ENCODE data around the gene CHD1L.
"Not testable (repeated sequence)": the region's sequence is repeated elsewhere in the genome, so short reads cannot be mapped to it uniquely, and the experiment has no call there.

CHD1L gene

GRCh38 chr1:147242449-147243227, at the start of gene CHD1L:
Gene CHD1L, plus strand, starts transcription at chr1:147242684. Its CDS starts 20 bp downstream, at chr1:147242704.
- peak; percentile 89 for DNase-seq

GRCh38 chr1:147197324-147197723, 45.2 kb upstream of the CHD1L start:
- not testable (repeated sequence) for DNase-seq

- no peak for DNase-seq
Observed at GRCh38 chr1:147201276-147201675, 41.2 kb upstream of the CHD1L start.

GRCh38 chr1:147201786-147202185, 40.7 kb upstream of the CHD1L start:
- no peak for DNase-seq

GRCh38 chr1:147202576-147202975, 39.9 kb upstream of the CHD1L start:
- no peak for DNase-seq

- DNase-seq = no peak
Observed at GRCh38 chr1:147204080-147204479, 38.4 kb upstream of the CHD1L start.

GRCh38 chr1:147207192-147207591, 35.3 kb upstream of the CHD1L start:
- no peak for DNase-seq

GRCh38 chr1:147208619-147209018, 33.9 kb upstream of the CHD1L start:
- DNase-seq = no peak

GRCh38 chr1:147209825-147210821, 32.4 kb upstream of the CHD1L start:
- DNase-seq = no peak

GRCh38 chr1:147210987-147211386, 31.5 kb upstream of the CHD1L start:
- no peak for DNase-seq

- no peak for DNase-seq
Observed at GRCh38 chr1:147211577-147211976, 30.9 kb upstream of the CHD1L start.

- no peak for DNase-seq
Observed at GRCh38 chr1:147213271-147213670, 29.2 kb upstream of the CHD1L start.

GRCh38 chr1:147214325-147214724, 28.2 kb upstream of the CHD1L start:
- no peak for DNase-seq

- DNase-seq = no peak
Observed at GRCh38 chr1:147214842-147215539, 27.5 kb upstream of the CHD1L start.

- DNase-seq = no peak
Observed at GRCh38 chr1:147215540-147215916, 27.0 kb upstream of the CHD1L start.

- DNase-seq = no peak
Observed at GRCh38 chr1:147216124-147216523, 26.4 kb upstream of the CHD1L start.

GRCh38 chr1:147217141-147217540, 25.3 kb upstream of the CHD1L start:
- DNase-seq = no peak

- no peak for DNase-seq
Observed at GRCh38 chr1:147218606-147219005, 23.9 kb upstream of the CHD1L start.

- DNase-seq = no peak
Observed at GRCh38 chr1:147223740-147224615, 18.5 kb upstream of the CHD1L start.

GRCh38 chr1:147225193-147225730, 17.2 kb upstream of the CHD1L start, which contains the start of gene FMO5:
Gene FMO5, minus strand, starts transcription at chr1:147225339. Its CDS starts 310 bp downstream, at chr1:147225029.
- no peak for DNase-seq

- DNase-seq = not testable (repeated sequence)
Observed at GRCh38 chr1:147231032-147231431, 11.5 kb upstream of the CHD1L start.

- DNase-seq = not testable (repeated sequence)
Observed at GRCh38 chr1:147233903-147234302, 8.6 kb upstream of the CHD1L start.
